HepG2 (cell line): Measurements from ENCODE around the gene DRC7. TPM values are rescaled to one million over a fixed set of nuclear protein-coding genes. Genes with fewer than 3 reads are reported as not detected.

Experiments
- ATF3 ChIP-seq: sonication (generic); formaldehyde crosslinking; IDR thresholded peaks from 2 replicates; pipeline ENCODE4 v1.4.0; 2020; ENCODE audit warnings: missing genetic modification reagents
- ATF4 ChIP-seq, 2 experiments: fragments of 450-650 bp in 1 of 2; sonication (generic) in 1 of 2; formaldehyde crosslinking; IDR thresholded peaks; 2 replicates each; pipeline versions ENCODE4 v1.5.0 to v1.8.0; 2020 to 2022; ENCODE audit warnings: mild to moderate bottlenecking in 1 of 2, missing genetic modification reagents in 1 of 2
- CREBL2 ChIP-seq: sonication (generic); formaldehyde crosslinking; IDR thresholded peaks from 2 replicates; pipeline ENCODE4 v1.8.1; 2023; ENCODE audit warnings: missing genetic modification reagents, mild to moderate bottlenecking, borderline replicate concordance
- FIP1L1 ChIP-seq: fragments of 200-400 bp; formaldehyde crosslinking; IDR thresholded peaks from 2 replicates; pipeline ENCODE4 v1.6.1; 2018; ENCODE audit warnings: low read depth, mild to moderate bottlenecking, low read length, moderate library complexity, borderline replicate concordance; ENCODE audit not compliant: insufficient read depth
- FOSL1 ChIP-seq: sonication (generic); formaldehyde crosslinking; IDR thresholded peaks from 2 replicates; pipeline ENCODE4 v1.9.0; 2021; ENCODE audit warnings: missing genetic modification reagents, borderline replicate concordance
- FUBP1 ChIP-seq: sonication (generic); formaldehyde crosslinking; IDR thresholded peaks from 2 replicates; pipeline ENCODE4 v1.5.1; 2020; ENCODE audit warnings: missing genetic modification reagents, mild to moderate bottlenecking, borderline replicate concordance
- KDM3A ChIP-seq: IDR thresholded peaks from 2 replicates; pipeline ENCODE4 v1.6.1; 2018; ENCODE audit warnings: low read depth, missing compliant biosample characterization
- KDM6A ChIP-seq: IDR thresholded peaks from 2 replicates; pipeline ENCODE4 v1.6.1; 2016; ENCODE audit warnings: low read depth
- MZF1 ChIP-seq: sonication (generic); formaldehyde crosslinking; IDR thresholded peaks from 2 replicates; pipeline ENCODE4 v1.8.1; 2023; ENCODE audit warnings: mild to moderate bottlenecking, missing genetic modification reagents, borderline replicate concordance
- PRMT3 ChIP-seq: sonication (generic); formaldehyde crosslinking; IDR thresholded peaks from 2 replicates; pipeline ENCODE4 v1.8.1; 2022; ENCODE audit warnings: low read depth, mild to moderate bottlenecking, moderate library complexity, missing genetic modification reagents, borderline replicate concordance
- PRPF4 ChIP-seq: fragments of 200-400 bp; formaldehyde crosslinking; IDR thresholded peaks from 2 replicates; pipeline ENCODE4 v1.6.1; 2016; ENCODE audit warnings: low read length, low read depth; ENCODE audit not compliant: poor library complexity, severe bottlenecking
- TFDP1 ChIP-seq: IDR thresholded peaks from 2 replicates; pipeline ENCODE4 v1.6.1; 2016; ENCODE audit warnings: missing compliant biosample characterization, missing genetic modification reagents, borderline replicate concordance
- TP53 ChIP-seq: sonication (generic); formaldehyde crosslinking; conservative IDR thresholded peaks from 2 replicates; pipeline ENCODE4 v1.4.0; 2020; ENCODE audit warnings: missing genetic modification reagents
- ZBTB20 ChIP-seq: sonication (generic); formaldehyde crosslinking; IDR thresholded peaks from 2 replicates; pipeline ENCODE4 v1.8.1; 2023; ENCODE audit warnings: missing genetic modification reagents, low read depth, mild to moderate bottlenecking, borderline replicate concordance
- ZBTB43 ChIP-seq: sonication (generic); formaldehyde crosslinking; conservative IDR thresholded peaks from 2 replicates; pipeline ENCODE4 v1.4.0; 2020; ENCODE audit warnings: missing genetic modification reagents
- ZFAT ChIP-seq: sonication (generic); formaldehyde crosslinking; conservative IDR thresholded peaks from 2 replicates; pipeline ENCODE4 v1.8.1; 2023; ENCODE audit warnings: missing genetic modification reagents, inconsistent platforms
- ZIK1 ChIP-seq: sonication (generic); formaldehyde crosslinking; IDR thresholded peaks from 2 replicates; pipeline ENCODE4 v1.5.0; 2020; ENCODE audit warnings: mild to moderate bottlenecking, low read depth, missing genetic modification reagents, borderline replicate concordance
- ZNF136 ChIP-seq: sonication (generic); formaldehyde crosslinking; IDR thresholded peaks from 2 replicates; pipeline ENCODE4 v1.8.1; 2022; ENCODE audit warnings: low read depth, mild to moderate bottlenecking, moderate library complexity, missing genetic modification reagents
- ZNF883 ChIP-seq: sonication (generic); formaldehyde crosslinking; IDR thresholded peaks from 2 replicates; pipeline ENCODE4 v1.5.1; 2020; ENCODE audit warnings: mild to moderate bottlenecking, missing genetic modification reagents; ENCODE audit errors: not compliant biosample characterization
- ZSCAN20 ChIP-seq: sonication (generic); formaldehyde crosslinking; IDR thresholded peaks from 2 replicates; pipeline ENCODE4 v1.4.0; 2020; ENCODE audit warnings: missing genetic modification reagents, mild to moderate bottlenecking, borderline replicate concordance
- polyA plus RNA-seq, 8 experiments: library from polyadenylated mRNA; depleted of rRNA in 3 of 8; stranded (reverse) in 7 of 8; unstranded in 1 of 8; fragments of >200 nt; fragmentation: Illumina TruSeq in 4 of 8; extraction: Trizol in 4 of 8; gene quantifications; 2 replicates each; pipeline versions ENCODE4 v1.2.1 to v1.2.3, GENCODE V29; 2011 to 2016; ENCODE audit warnings: low read depth in 4 of 8, missing spikeins in 1 of 8, mixed read lengths in 1 of 8; ENCODE audit not compliant: insufficient read depth in 1 of 8
- total RNA-seq, 5 experiments: library from RNA; depleted of rRNA; stranded (reverse); fragments of >200 nt; fragmentation: Illumina TruSeq; extraction: Trizol; gene quantifications; 2 replicates each; pipeline ENCODE4 v1.2.3, GENCODE V29; 2016; ENCODE audit warnings: low read depth in 1 of 5

DRC7 gene
- total and polyA plus RNA-seq, 2 of the 13 experiments (the other 11 are each of a cell fraction or from before 2014, with no cell fraction given): 2.7 to 3.4 TPM

- TF ChIP-seq ATF3 (no peak), ZBTB20 (CRISPR knock-in tag) (peak; percentile 40; the same call in 1 of the 2 replicates), PRPF4 (no peak), TFDP1 (peak; percentile 52; the same call in 1 of the 2 replicates), FIP1L1 (no peak), ATF4 (CRISPR knock-in tag; IDR thresholded peaks at IDR 0.05) (0 out of 4 replicates have a peak, but pooled peaks of 1 of the 2 experiments have one; percentile 11), KDM6A (0 out of 2 replicates have a peak, but pooled peaks have one; percentile 13), ZIK1 (CRISPR knock-in tag) (no peak; the same call in 1 of the 2 replicates), PRMT3 (no peak), ZSCAN20 (no peak; the same call in 1 of the 2 replicates), TP53 (CRISPR knock-in tag) (no peak; the same call in 1 of the 2 replicates), FUBP1 (no peak), ZFAT (CRISPR knock-in tag) (no peak), ZBTB43 (CRISPR knock-in tag) (no peak), ZNF136 (CRISPR knock-in tag) (peak; percentile 95), ZNF883 (CRISPR knock-in tag) (peak; percentile 91), FOSL1 (CRISPR knock-in tag) (no peak), MZF1 (no peak), CREBL2 (peak; percentile 94; the same call in 1 of the 2 replicates), KDM3A (CRISPR knock-in tag) (peak; percentile 25; the same call in 1 of the 2 replicates)
Measured at GRCh38 chr16:57734925-57735754, 40.5 kb downstream of the DRC7 start (continued).
